ENCODE results near the gene ANKS4B.

DNA sequence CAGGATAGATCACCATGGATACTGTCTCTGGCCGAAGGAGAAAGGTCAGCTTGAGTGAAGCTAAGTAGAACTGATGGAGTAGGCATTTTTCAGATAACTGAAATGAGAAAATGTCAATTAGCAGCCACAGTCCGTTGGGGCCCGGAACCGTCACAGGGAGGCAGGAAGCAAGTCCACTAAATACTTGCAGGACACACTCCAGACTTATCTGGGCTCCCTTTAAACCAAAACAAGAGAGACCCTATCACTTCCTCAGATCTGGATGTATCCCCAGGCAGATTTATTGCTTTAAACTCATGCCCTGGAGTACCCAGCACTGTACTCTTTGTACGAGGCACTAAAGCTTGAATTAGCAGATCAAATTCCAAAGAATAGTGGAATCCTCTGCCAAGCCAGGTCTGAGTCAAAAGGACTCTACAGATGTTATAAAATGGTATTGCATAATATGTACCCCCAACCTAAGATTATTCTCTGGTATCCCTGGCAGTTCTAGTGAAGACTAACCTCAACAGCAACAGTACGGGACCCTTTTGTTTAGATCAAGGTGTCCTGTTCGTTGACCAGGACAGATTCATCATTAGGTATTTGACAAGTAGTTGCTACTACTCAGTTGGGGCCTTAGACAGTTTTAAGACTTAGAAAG lies 30.2 kb upstream of the ANKS4B start:
- TF ChIP-seq POLR2A (IDR thresholded peaks at IDR 0.05), result no peak
- TF ChIP-seq CTCF (IDR thresholded peaks at IDR 0.05), result no peak
